Dermis blood vessel endothelial cell (primary cell): ENCODE results near the gene ZBTB16. TPM values are rescaled to one million over a fixed set of nuclear protein-coding genes. Genes with fewer than 3 reads are reported as not detected.

Experiments
- DNase-seq: peaks from one replicate; pipeline ENCODE4 v3.0.0; 2010
- total RNA-seq: library from RNA; depleted of rRNA; stranded (reverse); fragments of >200 nt; gene quantifications from 2 replicates; pipeline ENCODE4 v1.2.3, GENCODE V29; 2014

Gene ZBTB16
- 23.1 and 34.7 TPM in 2 replicates for total RNA-seq

DNA sequence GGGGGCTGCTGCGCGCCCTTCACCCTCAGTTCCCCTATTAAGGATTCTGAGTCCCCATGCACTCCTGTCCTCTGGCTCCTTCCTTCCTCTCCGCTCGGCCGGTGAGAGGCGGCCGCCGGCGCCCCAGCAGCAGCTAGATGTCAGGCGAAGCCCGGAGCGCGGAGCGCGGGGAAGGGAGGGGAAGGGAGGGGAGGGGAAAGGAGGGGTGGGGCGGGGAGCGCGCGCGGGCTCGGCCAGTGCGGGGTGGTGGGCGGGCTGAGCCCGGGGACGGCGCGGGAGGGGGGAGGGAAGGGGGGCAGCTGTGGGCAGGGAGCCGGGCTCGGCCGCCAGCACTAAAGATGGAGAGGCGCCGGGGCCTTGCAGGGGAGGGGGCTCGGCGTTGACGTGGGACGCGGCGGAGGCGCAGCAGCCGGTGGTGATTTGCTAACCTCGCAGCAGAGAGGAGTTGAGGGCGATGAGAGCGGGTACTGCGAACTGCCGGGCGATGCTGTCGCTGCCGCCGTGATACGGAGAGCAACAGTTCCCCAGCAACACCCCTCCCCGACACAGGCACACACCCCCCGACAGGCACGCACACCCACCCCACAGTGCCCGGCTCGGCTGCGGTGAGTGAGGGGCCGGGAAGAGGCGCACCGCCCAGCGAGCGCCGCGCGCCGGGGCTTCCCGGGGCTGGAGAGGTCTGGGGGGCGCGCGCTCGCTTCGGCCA lies at the start of gene ZBTB16:
TSS of gene ZBTB16 (plus strand) at position 434 of the 706 bp plus-strand sequence. CDS start 3,590 bp downstream, outside the sequence.
- peak; percentile 87 for DNase-seq

- no peak for DNase-seq
Measured at GRCh38 chr11:114010931-114011330, 48.6 kb upstream of the ZBTB16 start.

DNA sequence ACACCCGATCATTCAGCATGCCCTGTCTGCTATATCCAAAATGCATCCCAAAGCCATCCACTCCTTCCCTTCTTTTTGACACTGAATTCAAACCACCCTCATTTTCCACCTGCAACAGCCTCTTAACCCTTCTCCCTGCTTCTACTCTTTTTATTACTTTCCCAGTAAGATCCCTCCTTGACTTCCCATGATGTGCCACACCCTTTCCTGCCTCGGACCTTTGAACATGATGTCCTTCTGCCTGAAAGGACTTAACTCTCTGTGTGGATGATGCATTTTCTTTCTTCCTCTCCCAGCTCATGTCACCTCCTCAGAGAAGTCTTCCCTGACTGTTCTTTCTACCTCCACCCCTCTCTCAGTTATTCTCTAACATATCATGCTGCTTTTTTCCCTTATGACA lies 48.1 kb upstream of the ZBTB16 start:
- no peak for DNase-seq

GRCh38 chr11:114015117-114015516 lies 44.4 kb upstream of the ZBTB16 start:
- DNase-seq: no peak

- no peak for DNase-seq
Measured at GRCh38 chr11:114016986-114017385, 42.5 kb upstream of the ZBTB16 start.

DNA sequence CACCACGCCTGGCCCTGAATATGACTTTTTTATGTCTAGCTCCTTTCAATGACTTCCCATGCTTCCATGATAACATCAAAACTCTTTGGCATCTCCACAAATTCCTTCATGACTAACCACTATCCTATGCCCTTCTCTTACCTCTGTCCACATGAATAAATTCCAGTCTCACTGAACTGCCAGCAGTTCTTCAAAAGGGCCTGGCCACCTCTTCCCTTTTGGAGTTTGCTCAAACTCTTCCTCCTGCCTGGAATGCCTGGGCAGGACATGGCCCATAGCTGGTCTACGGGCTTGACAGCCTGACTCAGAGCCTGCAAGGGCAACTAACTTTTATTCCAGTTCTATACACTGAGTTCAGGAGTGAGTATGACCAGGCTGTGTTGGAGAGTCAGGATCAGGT lies 41.8 kb upstream of the ZBTB16 start:
- no peak for DNase-seq

GRCh38 chr11:114019046-114019445 lies 40.5 kb upstream of the ZBTB16 start:
- DNase-seq: no peak

DNA sequence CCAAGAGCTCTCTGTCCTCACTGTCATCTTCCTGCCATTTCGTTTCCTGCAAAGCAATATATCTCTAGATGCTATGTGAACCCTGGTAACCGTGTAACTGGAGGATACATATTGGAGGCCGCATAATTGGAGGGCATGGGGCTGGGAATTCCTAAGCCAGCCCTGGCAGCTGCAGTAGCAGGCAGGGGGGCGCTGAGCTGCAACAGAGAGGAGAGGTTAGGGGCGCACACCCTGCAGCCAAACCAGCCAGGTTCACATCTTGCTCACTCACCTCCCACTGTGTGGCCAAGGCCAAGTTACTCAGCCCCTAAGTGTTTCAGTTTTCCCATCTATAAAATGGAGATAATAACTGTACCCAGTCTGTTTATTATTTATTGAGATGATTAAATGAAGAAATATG lies 39.9 kb upstream of the ZBTB16 start:
- DNase-seq: no peak

- DNase-seq: no peak
Measured at GRCh38 chr11:114025329-114025907, 34.1 kb upstream of the ZBTB16 start.

GRCh38 chr11:114026355-114026754 lies 33.2 kb upstream of the ZBTB16 start:
- peak; percentile 32 for DNase-seq

- DNase-seq: no peak
Measured at GRCh38 chr11:114027391-114027790, 32.1 kb upstream of the ZBTB16 start.

DNA sequence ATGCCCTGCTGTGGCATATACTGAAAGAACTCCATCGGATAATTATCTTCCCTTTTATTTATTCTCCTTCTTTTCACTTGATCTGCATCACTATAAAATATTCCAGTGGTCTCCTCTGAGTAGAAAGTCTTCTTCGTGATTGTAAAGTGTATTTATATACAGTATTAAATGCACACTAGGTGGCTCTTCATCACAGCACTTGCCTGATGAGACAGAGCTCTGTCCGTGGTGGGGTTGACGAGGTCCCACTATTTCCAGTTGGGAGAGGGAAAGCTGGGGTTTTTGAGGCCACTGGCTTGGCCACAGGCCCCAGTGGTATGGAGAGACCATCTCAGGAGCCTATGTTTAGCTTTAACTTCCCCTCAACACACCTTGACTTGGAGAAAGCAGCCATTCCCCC lies 31.6 kb upstream of the ZBTB16 start:
- peak; percentile 17 for DNase-seq

GRCh38 chr11:114031246-114031966 lies 28.1 kb upstream of the ZBTB16 start:
- DNase-seq: no peak

DNA sequence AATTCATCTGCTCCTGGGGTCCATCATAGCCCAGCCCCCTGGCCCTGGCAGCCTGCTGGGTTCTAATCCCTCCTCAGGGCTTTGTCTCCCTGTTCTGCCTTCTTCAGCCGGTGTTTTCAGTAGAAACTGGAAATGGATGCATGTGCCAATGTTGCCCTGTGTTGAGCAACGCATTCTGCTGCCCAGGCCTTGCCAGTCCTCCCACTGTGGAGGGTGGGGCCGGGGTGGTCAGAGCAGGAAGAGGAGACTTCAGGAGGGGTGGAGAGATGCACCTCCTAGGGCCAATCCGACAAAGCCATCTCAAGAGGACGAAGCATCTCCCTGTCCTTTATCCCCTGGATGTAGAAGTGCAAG lies 27.6 kb upstream of the ZBTB16 start:
- no peak for DNase-seq

DNA sequence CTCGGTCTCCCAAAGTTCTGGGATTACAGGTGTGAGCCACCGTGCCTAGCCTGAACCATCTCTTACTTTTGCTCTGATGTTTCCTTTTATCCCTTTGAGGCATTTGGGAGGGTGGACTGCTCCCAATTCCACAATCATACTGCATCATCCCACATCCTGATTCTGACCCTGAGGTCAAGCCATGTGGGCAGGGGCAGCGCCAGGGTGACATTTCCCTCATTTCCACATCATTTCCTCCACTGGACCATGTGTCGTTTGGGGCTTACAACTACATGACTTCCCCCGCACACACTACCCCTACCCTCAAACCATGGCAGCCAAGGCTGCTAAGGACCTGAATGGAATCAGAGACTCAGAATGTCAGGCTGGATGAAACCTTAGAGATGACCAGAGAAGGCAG lies 26.4 kb upstream of the ZBTB16 start:
- no peak for DNase-seq

GRCh38 chr11:114033572-114033971 lies 25.9 kb upstream of the ZBTB16 start:
- DNase-seq: no peak

DNA sequence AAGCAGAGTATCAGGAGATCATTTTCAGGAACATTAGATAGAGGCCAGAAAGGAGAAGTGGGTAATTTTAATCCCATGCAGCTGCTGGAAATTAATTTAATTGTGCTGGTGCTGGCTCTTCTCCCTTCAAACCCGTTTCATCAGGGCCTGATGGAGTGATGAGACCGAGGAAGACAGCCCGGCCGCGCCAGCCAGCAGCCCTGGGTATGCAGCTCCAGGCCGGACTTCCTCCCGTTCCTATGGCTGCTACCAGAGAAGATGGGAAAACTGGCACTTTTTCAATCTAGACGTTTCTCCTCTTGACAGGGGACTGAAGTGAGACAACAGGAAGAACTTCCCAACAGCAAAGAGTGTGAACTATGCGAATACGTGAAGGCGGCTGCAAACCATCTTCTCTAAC lies 24.6 kb upstream of the ZBTB16 start:
- DNase-seq: no peak

- peak; percentile 89 for DNase-seq
Measured at GRCh38 chr11:114036147-114036811, 23.2 kb upstream of the ZBTB16 start.

DNA sequence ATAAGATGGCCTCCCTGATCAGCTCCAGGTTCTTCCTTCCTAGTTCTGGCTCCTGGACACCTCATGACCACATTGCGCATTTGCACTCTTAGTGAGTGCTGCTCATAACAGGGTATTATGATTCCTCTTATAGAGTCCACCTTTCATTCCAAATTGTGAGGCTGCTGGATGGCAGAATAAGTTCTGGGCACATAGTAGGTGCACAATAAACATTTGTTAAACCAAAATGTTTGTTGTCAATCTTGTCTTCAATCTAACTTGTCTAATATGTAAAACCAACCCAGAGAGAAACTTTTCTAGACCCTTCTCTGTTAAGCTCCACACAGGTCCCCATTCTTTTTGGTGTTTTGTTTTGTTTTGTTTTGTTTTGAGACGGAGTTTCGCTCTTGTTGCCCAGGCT lies 22.6 kb upstream of the ZBTB16 start:
- no peak for DNase-seq

DNA sequence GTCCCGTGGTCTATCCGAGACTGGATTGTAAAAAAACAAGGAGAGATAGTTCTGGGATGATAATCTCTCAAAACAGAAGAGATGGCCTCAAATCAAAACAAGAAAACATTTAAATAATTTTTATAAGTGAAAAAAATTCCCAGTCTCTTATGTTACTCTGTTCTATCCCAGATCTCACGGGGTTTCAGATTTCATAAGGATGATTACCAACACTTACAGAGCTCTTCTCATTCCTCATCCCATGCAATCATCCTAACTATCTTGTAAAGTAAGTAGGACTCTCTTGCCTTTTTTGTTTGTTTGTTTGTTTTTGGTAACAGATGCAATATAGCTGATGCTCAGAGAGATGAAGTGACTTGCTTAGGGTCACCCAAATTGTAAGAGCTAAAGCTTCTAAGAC lies 20.0 kb upstream of the ZBTB16 start:
- no peak for DNase-seq

- DNase-seq: peak; percentile 69
Measured at GRCh38 chr11:114040706-114041211, 18.8 kb upstream of the ZBTB16 start.

DNA sequence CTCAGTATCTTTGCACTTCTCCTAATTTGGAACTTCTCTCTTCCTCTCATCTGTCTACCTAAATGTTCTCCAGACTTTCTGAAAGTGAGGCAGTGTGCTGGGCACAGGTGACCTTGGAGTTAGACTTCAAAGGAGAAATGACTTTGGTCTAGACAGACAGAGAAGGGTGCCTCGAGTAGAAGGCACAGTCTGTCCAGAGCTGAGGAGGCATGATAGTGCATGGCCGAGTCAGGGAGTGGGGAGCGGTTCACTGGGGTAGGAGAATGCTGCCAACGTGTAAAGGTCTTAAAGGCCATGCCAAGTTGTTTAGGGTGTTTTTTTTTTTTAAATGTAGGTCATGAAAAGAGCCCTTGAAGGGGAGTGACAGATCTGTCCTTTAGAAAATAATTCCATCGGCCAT lies 17.3 kb upstream of the ZBTB16 start:
- DNase-seq: no peak
